DOHH2 (cell line): ENCODE results near the gene RHBG.

Source experiments
- H3F3A ChIP-seq: fragments of 200-600 bp; sonication (generic), shearing (Covaris generic); 2 replicates; pipeline ENCODE4 v1.6.0; 2016; ENCODE audit warnings: antibody characterized with exemption, mild to moderate bottlenecking; ENCODE audit not compliant: control insufficient read depth, insufficient read depth
- H3K27ac ChIP-seq: fragments of 200-600 bp; sonication (generic); 2 replicates; pipeline ENCODE4 v1.5.1; 2014; ENCODE audit warnings: low read depth, mild to moderate bottlenecking, low read length, moderate library complexity
- H3K27me3 ChIP-seq: fragments of 200-600 bp; sonication (generic); 2 replicates; pipeline ENCODE4 v1.6.1; 2014; ENCODE audit warnings: mild to moderate bottlenecking, low read length, mixed read lengths; ENCODE audit not compliant: control insufficient read depth
- H3K36me3 ChIP-seq: fragments of 200-600 bp; sonication (generic); 2 replicates; pipeline ENCODE4 v1.6.1; 2014; ENCODE audit warnings: mild to moderate bottlenecking, low read length, moderate library complexity, mixed read lengths; ENCODE audit not compliant: control insufficient read depth
- H3K4me1 ChIP-seq: fragments of 200-600 bp; sonication (generic); 2 replicates; pipeline ENCODE4 v1.6.1; 2014; ENCODE audit warnings: mild to moderate bottlenecking, low read length, mixed read lengths; ENCODE audit not compliant: control insufficient read depth
- H3K4me2 ChIP-seq: fragments of 200-600 bp; sonication (generic); 2 replicates; pipeline ENCODE4 v1.6.0; 2014; ENCODE audit warnings: mild to moderate bottlenecking, low read length, moderate library complexity
- H3K4me3 ChIP-seq: fragments of 200-600 bp; sonication (generic); 2 replicates; pipeline ENCODE4 v1.5.1; 2014; ENCODE audit warnings: mild to moderate bottlenecking, low read length, mixed read lengths
- H3K79me2 ChIP-seq: fragments of 200-600 bp; sonication (generic); 2 replicates; pipeline ENCODE4 v1.6.1; 2014; ENCODE audit warnings: mild to moderate bottlenecking, low read length, mixed read lengths; ENCODE audit not compliant: control insufficient read depth
- H3K9me2 ChIP-seq: fragments of 200-600 bp; sonication (generic); replicated peaks from 2 replicates; pipeline ENCODE4 v1.6.1; 2014; ENCODE audit warnings: mild to moderate bottlenecking, low read length, mixed read lengths; ENCODE audit not compliant: control insufficient read depth
- H3K9me3 ChIP-seq: fragments of 200-600 bp; sonication (generic); 2 replicates; pipeline ENCODE4 v1.6.1; 2014; ENCODE audit warnings: antibody characterized with exemption, low read length, mixed read lengths; ENCODE audit not compliant: control insufficient read depth, insufficient read depth
- H4K20me1 ChIP-seq: fragments of 200-600 bp; sonication (generic); 2 replicates; pipeline ENCODE4 v1.6.0; 2014; ENCODE audit warnings: low read depth, mild to moderate bottlenecking, antibody characterized with exemption, low read length, moderate library complexity; ENCODE audit not compliant: control insufficient read depth, insufficient read depth
- CTCF ChIP-seq: fragments of 200-600 bp; sonication (generic); IDR thresholded peaks from one replicate; pipeline ENCODE4 v1.5.1; 2014; ENCODE audit warnings: antibody characterized with exemption, mild to moderate bottlenecking, low read depth, low read length; ENCODE audit not compliant: poor library complexity, severe bottlenecking
- EZH2phosphoT487 ChIP-seq: fragments of 200-600 bp; sonication (generic); IDR thresholded peaks from 2 replicates; pipeline ENCODE4 v1.6.1; 2017; ENCODE audit warnings: borderline replicate concordance, mild to moderate bottlenecking, antibody characterized with exemption, low read length, moderate library complexity, mixed read lengths

The RHBG gene

GRCh38 chr1:156391366-156391677 is 22.3 kb downstream of the RHBG start:
- Histone ChIP-seq H3K9me3 (no peaks in the 10 kb centered on the region), H3K27me3 (peaks cover 35% of the 10 kb centered on the region), H4K20me1 (no peaks in the 10 kb centered on the region), H3K79me2 (no peaks in the 10 kb centered on the region), H3K9me2 (no peaks in the 10 kb centered on the region), H3K4me1 (peaks cover 10% of the 10 kb centered on the region), H3K4me2 (no peak overlapping the region), H3F3A (no peaks in the 10 kb centered on the region), H3K27ac (no peak overlapping the region), H3K4me3 (no peak overlapping the region), H3K36me3 (no peaks in the 10 kb centered on the region)
- TF ChIP-seq CTCF (no peak), EZH2phosphoT487 (no peak)

GRCh38 chr1:156391701-156392100 is 22.7 kb downstream of the RHBG start:
- Histone ChIP-seq H3K9me2 (no peaks in the 10 kb centered on the region), H3K27ac (no peak overlapping the region), H3K9me3 (no peaks in the 10 kb centered on the region), H4K20me1 (no peaks in the 10 kb centered on the region), H3K27me3 (peaks cover 31% of the 10 kb centered on the region), H3K4me2 (no peak overlapping the region), H3K4me1 (peaks cover 10% of the 10 kb centered on the region), H3K4me3 (no peak overlapping the region), H3K79me2 (no peaks in the 10 kb centered on the region), H3K36me3 (no peaks in the 10 kb centered on the region), H3F3A (no peaks in the 10 kb centered on the region)
- no peak for TF ChIP-seq CTCF

GRCh38 chr1:156392452-156392853 is 23.4 kb downstream of the RHBG start:
- TF ChIP-seq CTCF = no peak
- Histone ChIP-seq H3K27ac (no peak overlapping the region), H3K4me3 (no peak overlapping the region), H3K79me2 (no peaks in the 10 kb centered on the region), H3K4me1 (peaks cover 10% of the 10 kb centered on the region), H3K9me3 (no peaks in the 10 kb centered on the region), H3K27me3 (peaks cover 24% of the 10 kb centered on the region), H4K20me1 (no peaks in the 10 kb centered on the region), H3K4me2 (no peak overlapping the region), H3K9me2 (no peaks in the 10 kb centered on the region), H3F3A (no peaks in the 10 kb centered on the region), H3K36me3 (no peaks in the 10 kb centered on the region)

GRCh38 chr1:156393095-156393494 is 24.1 kb downstream of the RHBG start:
- Histone ChIP-seq H3K79me2 (no peaks in the 10 kb centered on the region), H3K36me3 (no peaks in the 10 kb centered on the region), H4K20me1 (no peaks in the 10 kb centered on the region), H3K27me3 (peaks cover 18% of the 10 kb centered on the region), H3K4me3 (no peak overlapping the region), H3K27ac (no peak overlapping the region), H3K9me2 (no peaks in the 10 kb centered on the region), H3K4me2 (no peak overlapping the region), H3F3A (no peaks in the 10 kb centered on the region), H3K4me1 (peaks cover 10% of the 10 kb centered on the region), H3K9me3 (no peaks in the 10 kb centered on the region)
- TF ChIP-seq EZH2phosphoT487 = no peak
- no peak for TF ChIP-seq CTCF
